Peyer's patch (tissue), 4 donors: Measurements from ENCODE around the gene SOX1. TPM values are rescaled to one million over a fixed set of nuclear protein-coding genes. Genes with fewer than 3 reads are reported as not detected.

Source experiments
- DNase-seq, 3 donors: peaks; one replicate each; pipeline ENCODE4 v3.0.0-alpha.2; 2017 to 2019
- H3K27ac ChIP-seq, 4 donors: fragments of 200-600 bp; sonication (generic); one replicate each; pipeline ENCODE4 v1.5.1; 2016 to 2019
- H3K27me3 ChIP-seq, 2 donors: fragments of 200-600 bp; sonication (generic); one replicate each; pipeline ENCODE4 v1.5.1; 2019
- H3K36me3 ChIP-seq, 3 donors: fragments of 200-600 bp; sonication (generic); one replicate each; pipeline ENCODE4 v1.5.1; 2016 to 2019
- H3K4me1 ChIP-seq, 4 donors: fragments of 200-600 bp; sonication (generic); one replicate each; pipeline ENCODE4 v1.5.1; 2016 to 2019
- H3K4me3 ChIP-seq, 4 donors: fragments of 200-600 bp; sonication (generic); 1 replicate in 3 of 4; 2 replicates in 1 of 4; pipeline ENCODE4 v1.5.1; 2016 to 2019; ENCODE audit warnings: mild to moderate bottlenecking in 1 of 4
- H3K9me3 ChIP-seq, 4 donors: fragments of 200-600 bp; sonication (generic); one replicate each; pipeline ENCODE4 v1.5.1; 2016 to 2019; ENCODE audit warnings: mild to moderate bottlenecking in 1 of 4
- POLR2A ChIP-seq, 2 donors: fragments of 450-650 bp; IDR thresholded peaks; one replicate each; pipeline ENCODE4 v1.5.1; 2017; ENCODE audit warnings: antibody characterized with exemption in 2 of 2, mild to moderate bottlenecking in 2 of 2, moderate library complexity in 2 of 2
- total RNA-seq, 4 donors: library from RNA; depleted of rRNA; stranded (reverse); fragments of >200 nt; gene quantifications; one replicate each; pipeline ENCODE4 v1.1.0, GENCODE V29; 2016
- TF ChIP-seq, protein P1 (sequence below), 6 experiments: fragments of 450-650 bp in 4 of 6; fragments of 200-600 bp in 2 of 6; sonication (generic) in 1 of 6; IDR thresholded peaks; one replicate each; pipeline ENCODE4 v1.5.1; 2017 to 2019; ENCODE audit warnings: antibody characterized with exemption in 6 of 6, mild to moderate bottlenecking in 3 of 6, moderate library complexity in 1 of 6

Gene SOX1
- total RNA-seq, 4 donors from 2014 or later: not detected

DNA sequence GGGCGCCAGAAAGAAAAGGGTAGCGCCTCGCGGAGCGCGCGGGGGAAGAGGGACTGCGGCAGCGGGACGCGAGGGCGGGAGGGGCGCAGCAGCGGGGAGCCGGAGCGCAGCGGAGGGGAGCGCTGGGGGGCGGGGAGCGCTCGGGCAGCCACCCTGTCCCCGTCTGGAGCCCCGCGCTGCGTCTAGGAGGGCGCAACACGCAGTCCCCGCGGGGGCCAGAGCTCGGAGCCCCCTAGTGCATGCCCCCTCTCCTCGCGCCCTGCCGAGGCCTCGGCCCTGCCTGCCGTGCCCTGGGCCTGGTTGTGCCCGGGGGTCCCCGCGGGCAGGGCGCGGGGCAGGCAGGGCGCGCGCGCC is 37.9 kb downstream of the SOX1 start:
- TF ChIP-seq, protein P1, sequence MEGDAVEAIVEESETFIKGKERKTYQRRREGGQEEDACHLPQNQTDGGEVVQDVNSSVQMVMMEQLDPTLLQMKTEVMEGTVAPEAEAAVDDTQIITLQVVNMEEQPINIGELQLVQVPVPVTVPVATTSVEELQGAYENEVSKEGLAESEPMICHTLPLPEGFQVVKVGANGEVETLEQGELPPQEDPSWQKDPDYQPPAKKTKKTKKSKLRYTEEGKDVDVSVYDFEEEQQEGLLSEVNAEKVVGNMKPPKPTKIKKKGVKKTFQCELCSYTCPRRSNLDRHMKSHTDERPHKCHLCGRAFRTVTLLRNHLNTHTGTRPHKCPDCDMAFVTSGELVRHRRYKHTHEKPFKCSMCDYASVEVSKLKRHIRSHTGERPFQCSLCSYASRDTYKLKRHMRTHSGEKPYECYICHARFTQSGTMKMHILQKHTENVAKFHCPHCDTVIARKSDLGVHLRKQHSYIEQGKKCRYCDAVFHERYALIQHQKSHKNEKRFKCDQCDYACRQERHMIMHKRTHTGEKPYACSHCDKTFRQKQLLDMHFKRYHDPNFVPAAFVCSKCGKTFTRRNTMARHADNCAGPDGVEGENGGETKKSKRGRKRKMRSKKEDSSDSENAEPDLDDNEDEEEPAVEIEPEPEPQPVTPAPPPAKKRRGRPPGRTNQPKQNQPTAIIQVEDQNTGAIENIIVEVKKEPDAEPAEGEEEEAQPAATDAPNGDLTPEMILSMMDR (IDR thresholded peaks at IDR 0.05): no peak
- TF ChIP-seq POLR2A (IDR thresholded peaks at IDR 0.05): no peak
- no peaks in the 10 kb centered on the region for H3K36me3 ChIP-seq
- H3K9me3 ChIP-seq: no peaks in the 10 kb centered on the region
- H3K4me3 ChIP-seq: no peak overlapping the region
- H3K4me1 ChIP-seq: peaks cover 0 to 14% (median 0%) of the 10 kb centered on the region in 4 donors
- no peak for DNase-seq
- H3K27me3 ChIP-seq: peaks cover 0 to 36% of the 10 kb centered on the region in 2 donors
- no peak overlapping the region for H3K27ac ChIP-seq

DNA sequence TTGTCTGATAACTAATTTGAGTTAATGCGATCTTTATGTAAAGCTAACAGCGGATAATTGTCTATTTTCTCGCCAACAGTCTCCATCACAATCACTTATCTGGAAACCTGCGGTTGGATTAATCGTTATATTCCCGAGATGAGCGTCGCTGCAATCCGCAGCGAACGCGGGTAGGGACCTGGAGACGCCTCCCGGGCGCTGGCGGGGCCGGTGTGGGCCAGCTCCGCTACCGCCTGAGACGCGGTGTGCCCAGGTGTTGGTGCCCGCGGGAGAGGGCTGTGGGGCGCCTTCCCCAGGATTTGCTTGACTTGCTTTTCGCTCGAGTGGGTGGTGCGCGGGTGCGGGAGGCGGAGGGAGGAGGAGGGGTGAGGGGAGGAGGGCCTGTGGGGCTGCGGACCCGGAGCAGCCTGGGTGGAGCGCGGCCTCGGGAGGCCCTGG is 38.3 kb downstream of the SOX1 start:
- Histone ChIP-seq H3K9me3 (no peaks in the 10 kb centered on the region), H3K4me3 (no peak overlapping the region), H3K4me1 (peaks cover 0 to 14% (median 0%) of the 10 kb centered on the region in 4 donors), H3K27ac (no peak overlapping the region), H3K36me3 (no peaks in the 10 kb centered on the region), H3K27me3 (peaks cover 0 to 36% of the 10 kb centered on the region in 2 donors)
- TF ChIP-seq, protein P1 (IDR thresholded peaks at IDR 0.05): no peak
- TF ChIP-seq POLR2A (IDR thresholded peaks at IDR 0.05): no peak
- no peak for DNase-seq

DNA sequence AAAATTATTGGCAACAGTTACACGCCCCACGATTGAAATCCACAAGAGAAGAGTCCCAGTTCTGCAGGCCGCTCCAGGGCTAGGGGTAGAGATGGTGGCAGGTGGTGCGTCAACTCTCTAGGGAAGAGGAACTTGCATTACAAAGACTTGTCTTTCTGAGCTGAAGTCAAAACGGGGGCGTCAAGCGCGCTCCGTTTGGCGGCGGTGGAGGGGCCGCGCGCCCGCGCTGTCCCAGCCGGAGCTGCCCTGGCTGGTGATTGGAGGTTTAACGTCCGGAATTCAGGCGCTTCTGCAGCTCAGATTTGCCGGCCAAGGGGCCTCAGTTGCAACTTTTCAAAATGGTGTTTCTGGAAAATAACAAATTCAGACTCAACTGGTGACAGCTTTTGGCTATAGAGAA is 38.9 kb downstream of the SOX1 start:
- TF ChIP-seq POLR2A (IDR thresholded peaks at IDR 0.05): no peak
- TF ChIP-seq, protein P1 (IDR thresholded peaks at IDR 0.05): no peak
- no peak for DNase-seq
- Histone ChIP-seq H3K4me3 (no peak overlapping the region), H3K4me1 (peaks cover 0 to 14% (median 0%) of the 10 kb centered on the region in 4 donors), H3K9me3 (no peaks in the 10 kb centered on the region), H3K36me3 (no peaks in the 10 kb centered on the region), H3K27me3 (peaks cover 0 to 36% of the 10 kb centered on the region in 2 donors), H3K27ac (no peak overlapping the region)

DNA sequence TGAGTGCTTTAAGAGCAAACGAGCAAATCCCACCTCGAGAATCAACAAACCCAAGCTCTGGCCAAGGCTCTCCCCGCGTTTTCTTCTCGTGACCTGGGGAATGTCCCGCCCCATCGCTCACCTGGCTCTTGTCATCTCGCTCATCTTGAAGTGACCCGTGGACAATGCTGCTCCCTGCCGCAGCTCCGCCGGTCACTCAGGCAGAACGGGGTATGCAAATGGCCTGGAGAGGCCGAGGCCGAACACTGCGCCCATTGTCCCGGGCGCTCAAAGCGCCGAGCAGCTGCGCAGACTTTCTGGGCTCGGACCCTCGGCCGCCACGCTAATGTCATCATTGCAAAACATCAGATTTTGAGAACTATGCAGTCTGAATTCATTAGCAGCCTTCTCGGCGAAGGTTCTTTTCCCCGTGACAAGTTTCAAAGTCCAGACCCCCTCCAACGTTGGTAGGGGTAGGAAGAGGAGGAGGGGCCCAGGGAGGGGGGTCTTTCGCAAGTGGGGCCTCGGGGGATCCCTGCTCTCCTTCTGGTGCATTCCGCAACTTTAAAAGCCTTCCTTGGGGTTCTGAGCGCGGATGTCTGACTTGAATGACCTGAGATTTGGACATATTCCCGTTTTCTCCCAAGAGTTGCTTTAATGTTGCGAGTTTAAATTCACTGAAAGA is 39.7 kb downstream of the SOX1 start:
- H3K36me3 ChIP-seq: no peaks in the 10 kb centered on the region
- H3K4me3 ChIP-seq: no peak overlapping the region

DNA sequence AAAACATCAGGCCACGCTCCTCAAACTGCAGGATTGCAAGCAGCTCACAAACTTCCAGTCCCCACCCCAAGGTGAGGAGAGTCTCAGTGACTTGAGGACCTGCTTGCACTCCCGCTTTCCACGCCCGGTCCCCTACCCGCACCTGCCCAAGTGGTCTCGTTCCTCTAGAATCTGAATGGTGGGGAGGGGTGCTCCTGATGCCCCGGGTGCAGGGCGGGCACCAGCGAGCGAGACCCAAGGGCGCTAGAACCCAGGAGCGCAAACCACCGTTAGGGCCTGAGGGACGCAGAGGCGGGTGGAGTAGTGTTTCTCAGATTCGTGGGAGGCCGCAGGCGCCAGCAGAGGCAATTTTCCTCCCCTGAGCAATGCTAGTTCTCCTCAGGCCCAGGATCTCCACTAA is 40.3 kb downstream of the SOX1 start:
- no peak for TF ChIP-seq POLR2A (IDR thresholded peaks at IDR 0.05)
- TF ChIP-seq, protein P1 (IDR thresholded peaks at IDR 0.05): no peak
- no peaks in the 10 kb centered on the region for H3K36me3 ChIP-seq
- H3K27me3 ChIP-seq: peaks cover 0 to 36% of the 10 kb centered on the region in 2 donors
- no peak for DNase-seq
- H3K4me1 ChIP-seq: peaks cover 0 to 14% (median 0%) of the 10 kb centered on the region in 4 donors
- H3K27ac ChIP-seq: no peak overlapping the region
- no peak overlapping the region for H3K4me3 ChIP-seq
- no peaks in the 10 kb centered on the region for H3K9me3 ChIP-seq

More for the DNA sequence above, 39.7 kb downstream of the SOX1 start:
- H3K27me3 ChIP-seq: peaks cover 0 to 36% of the 10 kb centered on the region in 2 donors
- no peaks in the 10 kb centered on the region for H3K9me3 ChIP-seq
- no peak for DNase-seq
- TF ChIP-seq POLR2A (IDR thresholded peaks at IDR 0.05): no peak
- TF ChIP-seq, protein P1 (IDR thresholded peaks at IDR 0.05): no peak
- H3K4me1 ChIP-seq: peaks cover 0 to 14% (median 0%) of the 10 kb centered on the region in 4 donors
- no peak overlapping the region for H3K27ac ChIP-seq
